Left ventricle myocardium superior (tissue), 1 donor: ENCODE measurements around the gene CYP39A1. TPM values are rescaled to one million over a fixed set of nuclear protein-coding genes. Genes with fewer than 3 reads are reported as not detected.
"Not testable (repeated sequence)": the region's sequence is repeated elsewhere in the genome, so short reads cannot be mapped to it uniquely, and the experiment has no call there.

Source experiments
- ATAC-seq: fragments of 200-7000 bp; cut with Tn5 transposase; one replicate; pipeline ENCODE4 v1.9.1; 2020; ENCODE audit warnings: mild to moderate bottlenecking, moderate library complexity
- DNase-seq: peaks from one replicate; pipeline ENCODE4 v3.0.0-alpha.2; 2020
- intact Hi-C: fragments of 100-400 bp; cut with micrococcal nuclease; formaldehyde crosslinking; loops from one replicate; pipeline ENCODE4 v1.11.0; 2022
- total RNA-seq: library from RNA; stranded (reverse); fragmentation: NEBNext Ultra II Directional; extraction: Animal tissue kit (Norgen Biotek cat#: 25700); gene quantifications from one replicate; pipeline ENCODE4 v1.2.1, GENCODE V29; 2021
- donor health status: DM: no; HTN: yes; CAD: no; lungs with severe emphysema.

Gene CYP39A1
- total RNA-seq, 1 donor from 2014 or later: 5.9 TPM

GRCh38 chr6:46652232-46652602 lies 401 bp downstream of the CYP39A1 start:
- intact Hi-C loops: no loop called here

GRCh38 chr6:46651816-46652215 lies 802 bp downstream of the CYP39A1 start:
- no peak for DNase-seq
- ATAC-seq: no peak
- intact Hi-C loops: no loop called here

More at GRCh38 chr6:46652232-46652602, 401 bp downstream of the CYP39A1 start:
- ATAC-seq (no peak), DNase-seq (no peak)

- DNase-seq (no peak), ATAC-seq (no peak)
- intact Hi-C loops: no loop called here
Measured at GRCh38 chr6:46651006-46651405, 1.6 kb downstream of the CYP39A1 start.

- ATAC-seq (no peak), DNase-seq (no peak)
- intact Hi-C loops: no loop called here
Measured at GRCh38 chr6:46648869-46649492, 3.6 kb downstream of the CYP39A1 start.

GRCh38 chr6:46648108-46648507 lies 4.5 kb downstream of the CYP39A1 start:
- intact Hi-C loops, ATAC-seq, DNase-seq: not testable (repeated sequence)

GRCh38 chr6:46645265-46645664 lies 7.4 kb downstream of the CYP39A1 start:
- DNase-seq: no peak
- intact Hi-C loops: no loop called here
- ATAC-seq: no peak

GRCh38 chr6:46642928-46643751 lies 9.5 kb downstream of the CYP39A1 start:
- no peak for ATAC-seq
- DNase-seq: no peak
- intact Hi-C loops: no loop called here

GRCh38 chr6:46638650-46639049 lies 14.0 kb downstream of the CYP39A1 start:
- ATAC-seq (no peak), DNase-seq (no peak)
- intact Hi-C loops: no loop called here

GRCh38 chr6:46637933-46638332 lies 14.7 kb downstream of the CYP39A1 start:
- ATAC-seq: no peak
- intact Hi-C loops: no loop called here
- DNase-seq: no peak

- ATAC-seq (no peak), DNase-seq (no peak)
- intact Hi-C loops: no loop called here
Measured at GRCh38 chr6:46637145-46637544, 15.5 kb downstream of the CYP39A1 start.

GRCh38 chr6:46635462-46635861 lies 17.2 kb downstream of the CYP39A1 start:
- intact Hi-C loops: no loop called here
- ATAC-seq (no peak), DNase-seq (no peak)

GRCh38 chr6:46632053-46632452 lies 20.6 kb downstream of the CYP39A1 start:
- DNase-seq (no peak), ATAC-seq (no peak)
- intact Hi-C loops: no loop called here

- DNase-seq (no peak), ATAC-seq (no peak)
- intact Hi-C loops: loop anchor here (5.0 kb wide), 1 partner anchor 207 kb away; no protein-coding TSS in a partner anchor
Measured at GRCh38 chr6:46629691-46630090, 22.9 kb downstream of the CYP39A1 start.

- ATAC-seq (peak; percentile 30), DNase-seq (no peak)
- intact Hi-C loops: loop anchor here (5.0 kb wide), 1 partner anchor 207 kb away; no protein-coding TSS in a partner anchor
Measured at GRCh38 chr6:46628976-46629375, 23.6 kb downstream of the CYP39A1 start.

GRCh38 chr6:46628498-46628897 lies 24.1 kb downstream of the CYP39A1 start:
- peak; percentile 74 for ATAC-seq
- intact Hi-C loops: loop anchor here (5.0 kb wide), 1 partner anchor 206 kb away; no protein-coding TSS in a partner anchor
- DNase-seq: no peak

GRCh38 chr6:46626976-46627375 lies 25.6 kb downstream of the CYP39A1 start:
- intact Hi-C loops: loop anchor here (5.0 kb wide), 1 partner anchor 205 kb away; no protein-coding TSS in a partner anchor
- no peak for DNase-seq

GRCh38 chr6:46626228-46626909 lies 26.2 kb downstream of the CYP39A1 start:
- intact Hi-C loops: loop anchor here (5.0 kb wide), 1 partner anchor 204 kb away; no protein-coding TSS in a partner anchor

More at GRCh38 chr6:46626976-46627375, 25.6 kb downstream of the CYP39A1 start:
- no peak for ATAC-seq

GRCh38 chr6:46618726-46619125 lies 33.9 kb downstream of the CYP39A1 start:
- ATAC-seq (no peak), DNase-seq (no peak)
- intact Hi-C loops: loop anchor here (10.0 kb wide), 1 partner anchor 114 kb away; no protein-coding TSS in a partner anchor

More at GRCh38 chr6:46626228-46626909, 26.2 kb downstream of the CYP39A1 start:
- no peak for DNase-seq
- peak; percentile 58 for ATAC-seq

GRCh38 chr6:46612645-46613044 lies 40.0 kb downstream of the CYP39A1 start:
- intact Hi-C loops: loop anchor here (10.0 kb wide), 1 partner anchor 108 kb away; no protein-coding TSS in a partner anchor
- DNase-seq (peak; percentile 68), ATAC-seq (peak; percentile 88)
